Effector CD4-positive, alpha-beta T cell (primary cell): ENCODE data around the gene ADGRG4.

Experiments used
- DNase-seq: peaks from one replicate; pipeline ENCODE4 v3.0.0-alpha.2; 2020

ADGRG4 gene

DNA sequence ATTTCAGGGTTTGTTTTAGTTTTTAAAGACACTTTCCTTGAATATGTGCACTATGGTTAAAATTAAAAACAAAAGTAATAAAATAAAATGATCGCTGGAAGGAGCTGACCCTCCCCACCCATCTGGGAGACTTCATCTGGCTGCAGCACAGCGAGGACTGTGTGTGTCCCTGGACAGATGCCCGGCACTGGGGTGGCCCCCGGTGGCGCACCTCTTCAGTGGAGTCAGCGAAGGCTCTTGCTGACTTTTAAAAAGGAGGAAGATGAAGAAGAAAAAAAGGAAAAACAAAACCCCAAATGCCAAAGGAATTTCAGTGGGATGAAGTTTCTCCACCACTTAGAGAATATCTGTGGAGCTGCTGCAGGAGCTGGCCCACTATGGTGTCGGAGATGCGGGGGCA lies 5.4 kb upstream of the ADGRG4 start:
- DNase-seq, result no peak

DNA sequence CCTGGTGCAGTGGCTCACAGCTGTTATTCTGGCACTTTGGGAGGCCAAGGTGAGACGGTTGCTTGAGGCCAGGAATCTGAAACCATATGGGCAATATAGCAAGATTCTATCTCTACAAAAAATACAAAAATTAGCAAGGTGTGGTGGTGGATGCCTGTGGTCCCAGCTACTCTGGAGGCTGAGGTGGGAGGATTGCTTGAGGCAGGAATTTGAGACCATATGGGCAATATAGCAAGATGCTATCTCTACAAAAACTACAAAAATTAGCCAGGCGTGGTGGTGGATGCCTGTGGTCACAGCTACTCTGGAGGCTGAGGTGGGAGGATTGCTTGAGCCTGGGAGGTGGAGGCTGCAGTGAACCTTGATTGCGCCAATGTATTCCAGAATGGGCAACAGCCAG lies 2.3 kb downstream of the ADGRG4 start:
- DNase-seq, result no peak

- no peak for DNase-seq
Observed at GRCh38 chrX:136304493-136304892, 3.7 kb downstream of the ADGRG4 start.

GRCh38 chrX:136306182-136306581 lies 5.4 kb downstream of the ADGRG4 start:
- no peak for DNase-seq

GRCh38 chrX:136307471-136307870 lies 6.7 kb downstream of the ADGRG4 start:
- DNase-seq, result no peak

- no peak for DNase-seq
Observed at GRCh38 chrX:136310411-136310810, 9.6 kb downstream of the ADGRG4 start.

- DNase-seq, result no peak
Observed at GRCh38 chrX:136318156-136318555, 17.4 kb downstream of the ADGRG4 start.

GRCh38 chrX:136318895-136319597 lies 18.3 kb downstream of the ADGRG4 start:
- DNase-seq, result no peak

DNA sequence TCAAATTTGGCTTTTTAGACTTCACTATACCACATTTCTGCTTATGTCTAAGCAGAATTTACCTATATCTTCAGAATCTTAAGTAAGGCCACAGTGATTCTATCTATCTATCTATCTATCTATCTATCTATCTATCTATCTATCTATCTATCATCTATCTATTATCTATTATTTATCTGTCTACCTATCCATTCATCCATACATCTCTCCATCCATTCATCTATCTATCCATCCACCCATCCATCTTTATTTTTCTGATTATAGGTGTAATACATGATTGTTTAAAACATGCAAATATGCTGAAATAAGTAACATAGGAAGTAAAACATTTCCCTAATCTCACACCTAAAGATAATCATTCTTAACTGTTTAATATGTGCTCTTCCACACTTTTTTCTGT lies 18.8 kb downstream of the ADGRG4 start:
- no peak for DNase-seq

DNA sequence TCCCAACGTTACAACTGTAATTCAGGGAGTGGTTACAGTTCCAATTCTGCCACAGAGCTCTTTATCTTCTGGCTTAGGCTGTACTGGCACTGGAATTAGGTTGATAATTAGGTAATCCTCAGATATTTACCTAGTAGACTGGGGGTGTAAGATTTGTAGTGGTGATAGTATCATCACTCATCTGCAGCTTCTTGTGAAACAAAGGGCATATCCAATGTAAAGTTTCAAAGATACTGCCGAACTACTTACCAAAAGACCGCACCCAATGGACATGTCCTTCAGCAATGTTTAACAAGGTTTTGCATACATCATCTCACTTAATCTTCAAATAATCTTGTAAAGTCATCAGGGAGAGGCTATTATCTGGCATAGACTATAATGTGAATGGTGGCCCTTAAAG lies 20.8 kb downstream of the ADGRG4 start:
- DNase-seq, result no peak

- DNase-seq, result no peak
Observed at GRCh38 chrX:136322064-136322463, 21.3 kb downstream of the ADGRG4 start.

DNA sequence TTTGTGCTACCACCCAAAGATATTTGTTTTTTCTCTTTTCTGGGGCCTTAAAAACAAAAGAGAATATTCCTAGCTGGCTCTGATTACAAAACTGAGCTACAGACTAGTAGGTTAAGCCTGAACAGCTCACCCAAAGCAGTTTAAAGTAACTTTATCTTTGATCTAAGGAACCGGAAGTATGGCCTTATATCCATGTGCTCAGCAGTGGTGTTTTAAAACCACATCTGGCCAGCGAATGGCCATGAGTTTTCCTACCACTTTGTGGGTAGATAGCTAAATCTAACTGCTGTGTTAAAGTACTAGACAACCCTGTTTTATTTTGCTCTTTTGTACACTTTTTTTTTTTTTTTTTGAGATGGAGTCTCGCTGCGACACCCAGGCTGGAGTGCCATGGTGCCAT lies 24.6 kb downstream of the ADGRG4 start:
- DNase-seq, result no peak

DNA sequence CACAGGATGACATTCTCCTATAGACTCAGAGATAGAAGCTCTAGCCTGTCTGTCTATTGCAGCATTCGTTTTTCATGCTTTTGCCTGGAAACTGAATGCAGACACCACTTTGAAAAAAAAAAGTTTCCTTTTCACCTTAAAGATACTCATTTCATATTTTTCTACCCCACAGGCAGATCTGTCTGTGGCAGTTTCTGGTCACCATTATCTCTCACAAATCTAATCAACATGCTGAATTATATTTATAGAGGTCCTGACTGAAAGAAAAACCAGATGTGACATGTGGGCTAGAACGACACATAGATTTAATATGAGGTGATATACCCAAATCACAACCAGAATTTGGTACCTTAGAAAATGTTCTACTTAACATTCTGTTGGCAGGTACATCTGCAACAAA lies 28.2 kb downstream of the ADGRG4 start:
- no peak for DNase-seq

DNA sequence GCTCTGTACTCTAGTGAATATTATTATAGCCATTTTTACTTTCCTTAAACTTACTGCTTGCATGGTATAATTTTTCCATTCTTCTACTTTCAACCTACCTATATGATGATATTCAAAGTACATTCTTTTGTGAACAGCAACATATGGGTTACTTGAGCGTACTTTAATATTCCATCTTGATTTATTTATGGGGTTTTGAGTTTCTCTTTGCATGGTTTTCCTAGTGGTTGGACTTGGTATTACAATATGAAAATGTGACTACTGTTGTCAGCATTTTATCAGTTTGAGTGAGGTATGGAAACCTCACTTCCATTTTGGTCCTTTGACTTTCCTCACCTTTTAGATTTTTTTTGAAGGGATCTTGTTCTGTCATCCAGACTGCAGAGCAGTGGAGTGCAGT lies 35.9 kb downstream of the ADGRG4 start:
- DNase-seq, result no peak

- DNase-seq, result no peak
Observed at GRCh38 chrX:136339702-136340101, 38.9 kb downstream of the ADGRG4 start.

- DNase-seq, result no peak
Observed at GRCh38 chrX:136344320-136344719, 43.6 kb downstream of the ADGRG4 start.

DNA sequence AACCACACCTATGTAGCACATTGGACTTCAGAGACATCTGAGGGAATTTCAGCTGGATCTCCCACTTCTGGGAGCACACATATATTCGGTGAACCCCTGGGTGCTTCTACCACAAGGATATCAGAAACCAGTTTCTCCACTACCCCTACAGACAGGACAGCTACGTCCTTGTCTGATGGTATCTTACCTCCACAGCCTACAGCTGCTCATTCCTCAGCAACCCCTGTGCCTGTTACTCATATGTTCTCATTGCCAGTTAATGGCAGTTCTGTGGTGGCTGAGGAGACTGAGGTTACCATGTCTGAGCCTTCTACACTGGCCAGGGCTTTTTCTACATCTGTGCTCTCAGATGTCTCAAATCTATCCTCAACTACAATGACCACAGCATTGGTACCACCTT lies 45.7 kb downstream of the ADGRG4 start:
- no peak for DNase-seq

GRCh38 chrX:136347706-136348105 lies 46.9 kb downstream of the ADGRG4 start:
- DNase-seq, result no peak

DNA sequence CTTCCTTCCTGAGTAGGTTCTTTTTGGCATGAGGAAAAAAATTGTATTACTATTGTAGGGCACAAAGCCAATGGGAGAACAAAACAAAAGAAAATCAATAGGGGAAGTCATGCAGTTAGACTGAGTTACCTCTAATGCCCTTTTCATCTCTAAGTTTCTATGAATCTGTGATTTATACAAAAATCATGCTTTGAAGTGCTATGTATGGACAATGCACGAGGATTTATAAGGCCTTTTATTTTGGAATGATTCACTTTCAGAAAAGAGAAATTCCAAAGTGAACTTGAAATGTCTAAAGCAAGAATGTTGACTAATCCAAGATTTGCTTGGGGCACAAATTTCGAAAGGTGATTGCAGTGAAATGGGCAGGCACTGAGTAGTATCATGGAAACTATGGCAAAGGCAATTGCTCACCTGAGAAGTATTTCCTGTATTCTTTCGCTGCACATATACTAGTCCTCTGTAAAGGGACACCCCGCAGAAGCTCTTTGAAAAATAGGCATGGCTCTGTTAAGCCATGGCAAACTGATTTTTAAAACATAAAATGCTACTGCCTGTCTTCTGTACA lies 52.8 kb downstream of the ADGRG4 start:
- DNase-seq, result no peak

DNA sequence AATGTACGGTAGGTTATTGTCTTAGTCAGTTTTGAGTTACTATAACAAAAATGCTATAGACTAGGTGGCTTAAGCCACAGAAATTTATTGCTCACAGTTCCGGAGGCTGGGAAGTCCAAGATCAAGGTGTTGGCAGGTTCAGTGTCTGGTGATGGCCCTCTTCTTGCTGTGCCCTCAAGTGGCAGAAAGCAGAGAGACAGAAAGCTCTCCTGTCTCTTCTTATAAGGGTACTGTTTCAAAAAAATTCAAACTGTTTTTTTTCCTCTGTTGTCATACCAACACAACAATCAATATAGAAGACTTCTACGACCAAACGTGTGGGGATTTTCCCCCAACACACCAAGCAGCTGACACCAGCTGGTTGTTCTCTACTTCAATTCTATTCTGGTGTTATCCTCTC lies 53.4 kb downstream of the ADGRG4 start:
- no peak for DNase-seq

GRCh38 chrX:136369377-136369776 lies 68.6 kb downstream of the ADGRG4 start:
- no peak for DNase-seq

GRCh38 chrX:136376713-136377112 lies 76.0 kb downstream of the ADGRG4 start:
- DNase-seq, result no peak

DNA sequence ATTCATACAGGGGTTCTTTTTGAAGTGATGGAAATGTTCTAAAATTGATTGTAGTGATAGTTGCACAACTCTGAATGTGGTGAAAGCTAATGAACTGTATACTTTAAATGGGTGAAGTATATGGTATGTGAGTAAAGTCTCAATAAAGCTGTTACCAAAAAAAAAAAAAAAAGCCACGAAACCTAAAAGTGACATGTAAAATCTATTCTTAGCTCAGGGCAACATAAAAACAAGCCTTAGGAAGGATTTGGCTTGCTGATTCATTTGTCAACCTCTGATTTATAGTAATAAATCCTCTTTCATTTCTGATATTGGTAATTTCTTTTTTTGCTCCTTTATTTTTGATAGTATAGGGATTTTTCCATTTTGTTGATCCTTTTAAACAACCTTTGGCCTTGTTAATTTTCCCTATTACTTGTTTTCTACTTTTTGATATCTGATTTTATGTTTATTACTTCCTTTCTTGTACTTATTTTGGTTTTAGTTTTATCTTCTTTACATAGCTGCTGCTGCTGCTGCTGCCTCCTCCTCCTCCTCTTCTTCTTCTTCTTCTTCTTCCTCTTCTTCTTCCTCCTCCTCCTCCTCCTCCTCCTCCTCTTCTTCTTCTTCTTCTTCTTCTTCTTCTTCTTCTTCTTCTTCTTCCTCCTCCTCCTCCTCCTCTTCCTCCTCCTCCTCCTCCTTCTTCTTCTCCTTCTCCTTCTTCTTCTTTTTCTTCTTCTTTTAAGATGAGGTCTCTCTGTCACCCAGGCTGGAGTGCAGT lies 79.4 kb downstream of the ADGRG4 start:
- DNase-seq, result no peak

DNA sequence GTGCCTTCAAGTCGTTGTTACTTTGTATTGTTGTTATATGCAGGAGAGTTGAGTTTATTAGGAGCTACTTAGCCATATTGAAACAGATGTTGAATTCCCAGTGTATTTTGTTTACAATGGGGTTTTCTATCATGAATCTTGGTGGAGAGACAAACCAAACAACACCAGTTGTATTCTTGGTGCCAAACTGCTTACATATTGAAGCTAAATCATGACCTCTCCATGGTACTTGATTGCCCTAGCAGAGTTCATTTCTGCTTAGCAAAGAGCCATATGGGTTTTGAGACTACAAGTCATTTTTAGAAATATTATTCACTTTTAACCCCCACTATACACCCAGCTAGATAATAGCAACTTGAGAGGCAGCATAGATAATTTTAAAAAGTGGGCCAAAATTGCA lies 85.4 kb downstream of the ADGRG4 start:
- no peak for DNase-seq
